ENCODE results near the gene RFX7. TPM values are rescaled to one million over a fixed set of nuclear protein-coding genes. Genes with fewer than 3 reads are reported as not detected.

Gene RFX7
- polyA plus RNA-seq, 4 donors: 19.7 to 24.1 (median 23.3) TPM

DNA sequence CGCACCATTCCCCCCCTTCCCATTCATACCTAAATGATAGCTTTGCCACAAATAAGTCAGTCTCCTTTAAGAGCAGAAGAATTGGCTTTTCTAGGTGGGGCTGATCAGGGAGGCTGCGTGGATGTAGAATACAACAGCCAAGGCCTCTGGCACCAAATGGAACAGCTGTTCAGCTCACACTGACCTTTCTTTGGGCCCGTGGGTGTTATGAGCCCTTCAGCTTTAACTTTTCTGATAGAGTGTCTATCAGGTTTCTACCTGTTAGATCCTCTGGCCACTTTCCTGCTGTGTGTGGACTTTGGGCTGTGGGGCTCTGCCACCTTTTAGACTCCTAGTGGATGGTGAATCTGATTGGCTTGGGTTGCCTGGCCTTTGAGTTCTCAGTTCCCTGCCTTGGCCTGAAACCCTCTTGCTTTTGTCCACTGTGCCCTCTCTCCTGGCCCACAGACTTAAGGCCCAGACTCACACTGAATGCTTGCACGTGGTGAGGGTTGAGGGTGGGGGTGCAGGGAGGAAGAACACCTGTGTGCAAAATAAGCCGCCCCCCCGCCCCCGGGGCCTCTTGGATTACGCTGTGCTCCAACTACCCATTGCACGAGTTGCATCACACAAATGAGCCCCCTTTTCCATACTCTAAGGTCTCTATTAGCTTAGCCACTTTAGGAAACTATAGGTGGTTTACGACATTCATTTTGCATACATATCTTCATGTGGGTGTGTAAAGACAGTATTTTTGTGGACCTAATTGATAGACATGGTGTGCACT is 1.3 kb upstream of the RFX7 start:
- no peak for DNase-seq (ENCODE audit: low read depth in 4 of 4, low spot score in 3 of 4)

DNA sequence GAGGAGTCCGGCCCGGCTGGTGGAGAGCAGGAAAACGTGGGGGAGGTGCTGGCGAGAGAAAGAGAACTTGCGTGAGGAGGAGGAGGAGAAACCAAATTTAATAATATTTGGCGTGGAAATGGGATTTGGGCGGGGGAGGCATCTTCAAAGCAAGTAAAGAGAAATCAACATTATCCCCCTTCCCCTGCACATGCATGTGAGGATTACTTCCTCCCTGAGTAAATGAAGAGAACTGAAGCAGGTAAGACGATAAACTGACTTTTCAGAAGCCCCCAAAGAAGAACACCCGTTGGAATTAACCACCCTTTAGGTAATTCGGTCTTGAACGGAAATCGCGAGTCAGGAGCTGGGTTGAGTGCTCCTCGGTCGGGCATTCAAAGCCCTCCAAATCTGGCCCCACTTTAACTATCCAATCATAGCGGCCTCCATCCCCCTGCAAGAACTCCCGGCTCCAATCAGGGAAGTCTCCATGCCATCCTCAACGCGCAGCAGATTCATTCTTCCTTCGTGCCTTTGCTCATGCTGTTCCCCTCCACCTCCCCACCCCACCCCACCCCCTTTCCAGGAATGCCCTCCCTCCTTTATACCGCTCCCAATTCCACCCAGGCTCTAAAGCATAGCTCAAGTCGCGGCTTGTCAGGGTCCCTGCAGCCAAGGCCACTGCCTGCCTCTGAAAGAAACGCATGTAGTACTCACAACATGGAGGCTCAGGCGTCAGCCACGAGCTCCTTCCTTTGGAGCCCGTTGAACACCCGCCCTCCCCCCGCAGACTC is 545 bp upstream of the RFX7 start:
- DNase-seq (ENCODE audit: low read depth in 4 of 4, low spot score in 3 of 4): peak; percentile 33 to 60 (median 44)

DNA sequence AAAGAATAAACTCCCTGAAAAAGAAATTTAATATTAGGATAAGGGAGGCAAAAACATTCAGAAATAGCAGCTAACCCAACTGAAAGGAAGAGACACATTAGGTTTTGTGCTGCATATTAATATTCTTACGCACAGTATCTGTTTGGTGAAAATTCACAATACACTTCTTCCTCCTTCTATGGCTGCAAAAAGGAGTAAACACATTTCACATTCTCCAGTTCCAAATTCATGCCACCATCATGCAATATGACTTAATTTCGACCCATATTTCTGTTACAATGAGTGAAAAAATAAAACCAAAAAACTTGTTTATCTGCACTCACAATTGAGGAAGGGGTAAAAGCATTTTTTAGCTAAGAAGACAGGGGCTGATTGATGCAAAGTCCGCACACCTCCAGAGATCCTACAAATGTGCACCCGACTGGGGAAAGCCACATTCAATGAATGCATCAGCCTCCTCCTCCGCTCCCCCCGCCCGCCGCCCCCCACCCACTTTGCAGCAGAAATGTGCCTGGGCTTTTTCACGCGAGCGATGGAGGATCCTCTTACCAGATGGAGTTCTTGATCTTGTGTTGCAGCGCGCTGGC is 1.0 kb downstream of the RFX7 start:
- no peak for DNase-seq (ENCODE audit: low read depth in 4 of 4, low spot score in 3 of 4)

DNA sequence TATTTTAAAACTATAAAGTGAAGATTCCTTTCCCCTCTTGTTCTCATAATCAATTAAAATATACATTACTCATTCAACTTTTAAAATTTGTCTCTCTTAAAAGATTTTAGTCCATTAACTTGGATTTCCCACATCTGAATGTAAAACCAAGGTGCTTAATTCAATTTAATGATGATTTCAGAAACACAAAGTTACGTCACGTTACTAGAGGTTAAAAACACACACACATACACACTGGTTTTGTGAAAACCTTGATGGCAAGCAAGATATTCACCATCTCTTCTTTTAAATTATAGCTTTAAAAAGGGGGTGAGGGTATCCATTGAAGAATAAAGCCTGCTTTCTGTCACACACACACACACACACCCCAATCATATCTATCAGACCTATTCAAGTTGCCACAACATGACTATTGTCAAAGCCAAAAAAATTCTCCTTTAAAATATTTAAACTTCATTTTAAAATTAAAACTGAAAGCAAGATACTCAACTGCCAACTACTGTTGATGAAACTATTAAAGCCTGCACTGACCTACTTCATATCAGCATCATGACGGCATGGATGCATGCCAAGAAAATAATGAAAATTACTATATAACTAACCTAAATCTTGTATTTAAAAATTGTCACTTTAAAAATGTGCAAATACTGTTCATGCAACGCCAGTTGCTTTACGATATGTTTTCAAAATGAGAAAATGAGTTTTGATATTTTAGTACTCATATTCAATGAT is 2.1 kb downstream of the RFX7 start:
- no peak for DNase-seq (ENCODE audit: low read depth in 4 of 4, low spot score in 3 of 4)

DNA sequence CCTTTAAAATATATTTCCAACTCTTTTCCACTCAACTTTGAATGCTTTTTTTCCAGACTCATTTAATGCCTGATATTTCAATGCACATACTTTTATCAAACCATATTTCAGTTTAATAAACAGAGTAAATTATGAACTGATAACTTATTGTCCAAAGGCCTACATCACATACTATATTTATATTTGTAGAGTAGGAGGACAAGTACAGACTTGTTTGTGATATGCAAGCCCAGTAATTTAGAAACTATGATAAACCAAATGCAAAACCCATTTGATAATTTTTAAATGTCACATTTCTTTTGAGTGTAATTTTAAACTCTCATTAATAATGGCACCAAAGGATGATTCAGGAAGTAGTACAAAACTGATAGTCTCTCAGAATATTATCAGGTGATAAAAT is 3.3 kb downstream of the RFX7 start:
- no peak for DNase-seq (ENCODE audit: low read depth in 4 of 4, low spot score in 3 of 4)

DNA sequence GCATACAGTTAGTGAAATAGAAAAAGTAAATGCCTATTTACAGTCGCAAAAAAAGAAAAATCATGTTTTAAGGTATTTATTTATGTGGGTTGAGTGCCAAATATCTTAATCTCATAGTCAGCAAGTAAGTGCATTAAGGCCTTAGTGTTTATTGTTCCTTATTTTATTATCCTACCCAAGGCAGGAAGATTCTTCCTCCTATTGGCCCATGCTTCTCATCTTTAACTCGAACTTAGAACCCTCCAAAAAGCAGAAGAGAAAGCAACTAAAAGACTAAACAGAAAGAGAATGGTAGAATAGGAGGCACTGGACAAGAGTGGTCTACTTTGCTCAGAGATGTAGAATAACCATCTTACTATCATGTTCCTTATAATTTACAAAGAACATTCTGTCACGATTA is 7.5 kb downstream of the RFX7 start:
- no peak for DNase-seq (ENCODE audit: low read depth in 4 of 4, low spot score in 3 of 4)

DNA sequence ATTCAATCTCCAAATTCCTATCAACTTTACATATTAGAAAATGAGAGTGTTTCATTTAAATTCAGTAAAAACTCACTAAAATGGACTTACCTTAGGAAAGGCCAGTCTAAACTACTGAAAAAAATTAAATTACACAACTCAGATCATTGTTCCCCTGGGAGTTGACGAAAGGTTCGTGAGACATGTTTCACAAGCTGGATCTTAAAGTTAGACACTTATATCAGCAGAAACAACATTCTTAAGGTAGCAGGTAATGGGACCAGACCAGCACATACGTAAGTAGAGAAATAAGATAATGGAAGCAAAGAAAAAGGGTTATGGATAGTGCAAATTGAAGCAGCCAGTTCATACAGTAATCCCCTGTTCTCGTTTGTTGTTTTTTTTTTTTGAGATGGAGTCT is 8.9 kb downstream of the RFX7 start:
- DNase-seq (ENCODE audit: low read depth in 4 of 4, low spot score in 3 of 4): no peak

DNA sequence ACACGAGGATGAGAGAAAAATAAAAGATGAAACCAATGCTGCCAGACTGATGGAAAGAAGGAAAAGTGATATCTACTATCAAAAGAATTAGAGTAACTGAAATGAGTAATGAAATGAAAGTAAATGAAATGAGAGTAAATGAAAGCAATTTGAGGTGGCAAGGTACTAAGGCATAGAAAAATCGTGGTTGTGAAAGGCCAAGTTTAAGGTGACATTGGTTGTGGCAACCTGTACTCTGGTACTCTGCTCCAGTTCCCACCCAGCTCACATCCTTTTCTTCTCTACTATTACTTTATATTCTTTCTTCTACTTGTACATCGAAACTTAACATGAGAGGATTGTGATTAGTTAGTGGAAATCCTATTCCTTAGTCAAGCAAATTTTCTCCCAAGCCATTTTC is 10.1 kb downstream of the RFX7 start:
- no peak for DNase-seq (ENCODE audit: low read depth in 4 of 4, low spot score in 3 of 4)

DNA sequence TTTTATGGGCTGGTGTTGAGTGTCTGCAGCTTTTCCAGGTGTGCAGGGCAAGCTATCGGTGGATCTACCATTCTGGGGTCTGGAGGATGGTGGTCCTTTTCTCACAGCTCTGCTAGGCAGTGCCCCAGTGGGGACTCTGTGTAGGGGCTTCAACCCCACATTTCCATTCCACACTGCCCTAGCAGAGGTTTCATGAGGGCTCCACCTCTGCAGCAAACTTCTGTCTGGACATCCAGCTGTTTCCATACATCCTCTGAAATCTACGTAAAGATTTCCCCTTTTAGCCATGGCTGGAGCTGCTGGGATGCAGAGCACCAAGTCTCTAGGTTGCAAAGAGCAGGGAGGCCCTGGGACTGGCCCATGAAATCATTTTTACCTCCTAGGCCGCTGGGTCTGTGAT is 11.6 kb downstream of the RFX7 start:
- DNase-seq (ENCODE audit: low read depth in 4 of 4, low spot score in 3 of 4): no peak

DNA sequence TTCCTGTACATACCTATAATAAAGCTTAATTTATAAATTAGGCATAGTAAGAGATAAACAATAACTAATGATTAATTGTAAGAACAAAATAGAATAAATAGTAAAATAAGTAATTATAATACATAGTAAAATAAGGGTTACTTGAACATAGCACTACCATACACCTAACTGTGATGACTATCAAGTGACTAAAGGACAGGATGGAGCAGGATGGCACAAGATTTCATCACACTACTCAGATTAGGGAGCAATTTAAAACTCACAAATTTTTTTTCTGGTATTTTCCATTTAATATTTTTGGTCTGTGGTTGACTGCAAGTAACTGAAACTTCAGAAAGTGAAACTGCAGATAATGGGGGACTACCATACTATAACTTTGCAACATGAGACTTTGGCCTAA is 14.8 kb downstream of the RFX7 start:
- no peak for DNase-seq (ENCODE audit: low read depth in 4 of 4, low spot score in 3 of 4)

DNA sequence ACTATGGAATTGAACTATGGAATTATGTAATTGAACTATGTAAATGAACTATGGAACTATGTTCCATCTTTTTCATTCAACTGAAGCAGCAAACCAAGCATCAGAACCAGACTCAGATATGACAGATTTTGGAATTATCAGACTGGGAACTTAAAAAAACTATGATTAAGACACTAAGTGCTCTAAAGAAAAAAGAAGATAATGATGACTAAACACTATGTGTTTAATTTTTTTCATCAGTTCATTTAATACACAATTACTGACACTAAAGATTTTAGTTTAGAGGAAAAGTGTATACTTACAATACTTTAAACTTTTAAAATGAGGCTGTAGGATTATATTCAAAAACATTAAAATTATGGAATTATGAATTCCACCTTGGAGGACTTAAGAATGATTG is 15.3 kb downstream of the RFX7 start:
- DNase-seq (ENCODE audit: low read depth in 4 of 4, low spot score in 3 of 4): no peak

DNA sequence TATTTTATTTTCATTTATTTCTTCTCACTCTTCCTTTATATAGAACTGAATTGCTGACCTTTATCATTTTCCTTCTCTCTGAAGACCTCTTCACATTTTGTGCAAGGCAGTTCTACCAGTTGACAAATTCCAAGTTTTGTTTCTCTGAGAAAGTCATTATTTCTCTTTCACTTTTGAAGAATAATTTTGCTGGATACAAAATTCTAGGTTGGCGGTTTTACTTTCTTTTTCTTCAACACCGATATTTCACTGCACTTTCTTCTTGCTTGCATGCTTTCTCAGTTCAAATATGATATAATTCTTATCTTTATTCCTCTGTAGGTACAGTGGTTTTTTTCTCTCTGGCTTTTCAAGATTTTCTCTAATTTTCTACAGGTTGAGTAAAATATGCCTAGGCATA is 15.9 kb downstream of the RFX7 start:
- DNase-seq (ENCODE audit: low read depth in 4 of 4, low spot score in 3 of 4): no peak

DNA sequence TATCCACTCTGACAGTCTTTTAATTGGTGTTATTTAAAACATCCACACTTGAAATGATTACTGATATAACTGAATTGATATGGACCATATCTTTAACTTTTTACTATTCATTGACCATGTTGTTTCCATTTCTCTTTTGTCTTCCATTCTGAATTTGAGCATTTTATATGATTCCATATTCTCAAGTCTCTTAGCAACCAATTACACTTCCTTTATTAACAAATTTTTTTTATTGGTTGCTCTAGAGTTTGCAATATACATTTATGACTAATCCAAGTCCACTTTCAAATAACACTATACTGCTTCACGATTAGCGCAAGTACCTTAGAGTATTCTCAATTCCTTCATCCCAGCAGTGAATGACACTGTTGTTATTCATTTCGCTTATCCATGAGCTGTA is 16.4 kb downstream of the RFX7 start:
- DNase-seq (ENCODE audit: low read depth in 4 of 4, low spot score in 3 of 4): no peak

DNA sequence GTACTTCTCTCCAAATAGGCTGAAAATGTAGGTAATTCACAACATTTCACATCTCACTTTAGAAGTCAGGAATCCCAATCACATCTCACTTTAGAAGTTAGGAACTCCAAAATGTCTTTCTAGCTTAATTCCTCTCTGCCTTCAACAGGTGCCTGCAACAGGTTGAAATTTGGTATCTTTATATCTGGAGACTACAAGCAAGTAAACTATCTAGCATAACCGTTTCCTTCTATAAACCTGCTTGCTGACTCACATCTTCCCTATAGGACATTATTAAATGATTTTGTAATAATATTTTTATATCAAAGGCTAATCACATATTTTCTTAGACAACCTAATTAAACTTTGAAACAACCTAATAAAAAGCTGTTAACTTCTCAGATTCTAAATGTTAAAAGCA is 18.2 kb downstream of the RFX7 start:
- DNase-seq (ENCODE audit: low read depth in 4 of 4, low spot score in 3 of 4): no peak

DNA sequence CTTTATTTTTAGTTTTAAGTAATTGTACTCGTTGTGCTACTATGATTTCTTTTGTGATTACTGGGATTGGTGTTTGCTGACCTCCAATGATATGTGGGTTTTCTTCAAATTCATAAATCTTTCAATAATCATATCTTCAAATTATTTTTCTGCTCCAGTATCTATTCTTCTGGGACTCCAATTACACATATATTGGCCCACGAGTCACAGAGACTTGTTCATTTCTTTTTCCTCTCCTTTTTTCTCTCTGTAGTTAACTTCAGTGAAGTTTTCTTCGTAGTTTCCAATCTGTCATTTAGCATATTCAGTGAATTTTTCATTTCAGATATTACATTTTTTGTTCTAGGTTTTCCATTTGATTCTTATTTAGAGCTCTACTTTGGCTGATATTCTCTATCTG is 21.4 kb downstream of the RFX7 start:
- no peak for DNase-seq (ENCODE audit: low read depth in 4 of 4, low spot score in 3 of 4)

DNA sequence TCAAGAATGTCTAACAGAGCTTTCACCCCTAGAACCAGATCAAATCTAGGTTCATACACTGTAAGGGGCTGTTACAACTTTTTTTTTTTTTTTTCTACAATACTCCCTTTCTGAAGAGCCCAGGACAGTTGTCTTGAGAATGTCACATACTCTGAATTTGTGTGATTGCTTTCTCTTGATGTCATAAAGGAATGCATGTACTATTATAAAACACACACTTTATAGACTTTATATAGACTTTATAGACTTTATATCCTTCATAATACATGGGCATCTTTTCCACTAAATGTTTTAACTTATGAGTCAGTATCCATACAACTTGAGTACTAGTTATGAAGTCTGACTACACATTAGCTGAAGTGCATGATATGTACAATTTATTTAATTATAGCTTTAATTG is 26.3 kb downstream of the RFX7 start:
- DNase-seq (ENCODE audit: low read depth in 4 of 4, low spot score in 3 of 4): no peak

DNA sequence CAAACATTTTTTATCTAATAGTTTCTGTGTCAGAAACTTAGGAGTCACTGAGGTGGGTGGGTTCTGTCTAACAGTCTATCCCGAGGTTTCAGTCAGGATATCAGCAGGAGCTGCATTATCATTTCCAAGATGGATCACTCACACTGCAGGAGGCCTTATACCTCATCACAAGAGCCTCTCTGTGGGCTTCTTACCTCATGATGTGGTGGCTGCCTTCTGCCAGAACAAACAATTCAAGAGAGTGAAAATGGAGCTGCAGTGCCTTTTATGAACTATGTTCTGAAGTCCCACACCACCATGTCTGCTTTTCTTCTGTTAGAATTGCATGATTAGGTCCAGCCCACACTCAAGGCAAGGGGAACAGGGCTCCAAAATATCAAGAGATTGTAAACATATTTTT is 27.9 kb downstream of the RFX7 start:
- DNase-seq (ENCODE audit: low read depth in 4 of 4, low spot score in 3 of 4): no peak

DNA sequence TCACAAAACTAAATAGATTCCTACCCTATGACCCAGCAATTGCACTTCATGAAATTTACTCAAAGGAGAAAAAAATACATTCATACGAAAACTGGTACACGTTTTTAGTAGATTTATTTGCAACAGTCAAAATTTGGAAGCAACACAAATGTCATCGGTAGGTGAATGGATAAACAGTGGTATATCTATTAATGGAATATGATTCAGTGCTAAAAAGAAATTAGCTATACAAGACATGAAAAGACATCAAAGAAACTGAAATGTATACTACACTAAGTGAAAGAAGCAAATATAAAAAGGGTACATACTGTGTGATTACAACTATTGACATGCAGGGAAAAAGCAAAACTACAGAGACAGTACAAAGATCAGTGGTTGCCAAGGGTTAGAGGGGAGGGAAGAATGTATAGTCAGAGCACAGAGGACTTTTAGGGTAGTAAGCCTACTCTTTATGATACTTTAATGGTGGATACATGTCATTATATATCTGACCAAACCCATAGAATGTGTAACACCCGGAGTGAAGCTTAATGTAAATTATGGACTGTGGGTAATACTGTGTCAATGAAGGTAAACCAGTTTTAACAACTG is 31.6 kb downstream of the RFX7 start:
- no peak for DNase-seq (ENCODE audit: low read depth in 4 of 4, low spot score in 3 of 4)

DNA sequence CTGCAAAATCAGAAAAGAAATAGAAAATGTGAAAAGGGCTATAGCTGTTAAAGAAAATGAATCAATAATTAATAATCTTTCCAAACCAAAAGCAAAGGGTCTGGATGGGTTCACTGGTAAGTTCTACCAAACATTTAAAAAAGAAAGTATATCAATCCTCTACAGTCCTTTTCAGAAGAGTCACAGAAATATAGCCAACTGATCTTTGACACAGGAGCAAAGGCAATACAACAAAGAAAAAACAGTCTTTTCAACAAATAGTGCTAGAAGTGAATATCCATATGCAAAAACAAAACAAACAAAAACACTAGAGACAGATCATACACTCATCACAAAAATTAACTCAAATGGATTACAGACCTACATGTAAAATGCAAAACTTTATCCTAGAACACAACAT is 32.6 kb downstream of the RFX7 start:
- no peak for DNase-seq (ENCODE audit: low read depth in 4 of 4, low spot score in 3 of 4)

DNA sequence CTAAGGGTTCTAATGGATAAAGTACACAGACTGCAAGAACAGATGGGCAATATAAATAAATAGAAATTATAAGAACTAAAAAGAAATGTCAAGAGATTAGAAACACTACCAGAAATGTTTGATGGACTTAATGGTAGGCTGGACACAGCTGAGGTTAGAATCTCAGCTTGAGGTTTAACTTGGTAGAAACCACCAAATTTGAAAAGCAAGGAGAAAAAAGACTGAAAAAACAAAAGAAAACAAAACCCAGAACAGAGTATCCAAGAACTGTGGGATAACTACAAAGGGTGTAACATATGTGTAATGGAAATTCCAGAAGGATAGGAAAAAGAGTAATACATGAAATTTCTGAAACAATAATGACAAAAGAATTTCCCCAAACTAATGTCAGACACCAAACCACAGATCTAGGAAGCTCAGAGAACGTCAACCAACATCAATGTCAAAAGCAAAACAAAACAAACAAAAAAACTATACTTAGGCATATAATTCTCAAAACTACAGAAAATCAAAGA is 35.0 kb downstream of the RFX7 start:
- DNase-seq (ENCODE audit: low read depth in 4 of 4, low spot score in 3 of 4): no peak

DNA sequence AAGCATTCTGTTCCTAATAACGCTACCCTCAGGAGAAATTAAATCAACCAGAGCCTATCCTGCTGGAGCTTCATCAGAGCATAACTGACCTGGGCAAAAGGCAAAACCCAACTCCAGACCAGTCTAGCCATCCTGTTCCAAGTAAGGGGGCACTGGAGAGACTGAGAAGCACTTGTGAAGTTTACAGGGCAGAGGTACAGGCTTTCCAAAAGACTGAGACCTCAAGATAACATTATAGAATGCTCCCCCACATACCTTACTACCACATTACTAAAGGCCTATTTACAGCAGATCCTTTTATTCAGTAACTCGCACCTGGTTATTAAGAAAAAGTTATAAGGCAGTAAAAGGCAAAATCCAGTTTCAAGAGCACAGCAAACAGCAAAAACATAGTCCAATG is 35.5 kb downstream of the RFX7 start:
- no peak for DNase-seq (ENCODE audit: low read depth in 4 of 4, low spot score in 3 of 4)

Measured in right renal pelvis (tissue), 4 donors.